ENCODE measurements around the gene MMAA. TPM values are rescaled to one million over a fixed set of nuclear protein-coding genes. Genes with fewer than 3 reads are reported as not detected.
"Not testable (repeated sequence)": the region's sequence is repeated elsewhere in the genome, so short reads cannot be mapped to it uniquely, and the experiment has no call there.

MMAA gene
- total and polyA plus RNA-seq, 2 experiments from 2014 or later: 4.9 to 5.9 TPM

GRCh38 chr4:145587088-145587754, 32.0 kb upstream of the MMAA start:
- Histone ChIP-seq H3K36me3 (ENCODE audit: insufficient read depth) (no peaks in the 10 kb centered on the region), H3K4me3 (no peak overlapping the region), H3K27ac (ENCODE audit: low read depth) (no peak overlapping the region), H3K79me2 (replicated peaks; ENCODE audit: insufficient read depth) (no peaks in the 10 kb centered on the region), H3K4me2 (no peak overlapping the region), H4K20me1 (replicated peaks; ENCODE audit: insufficient read depth) (no peaks in the 10 kb centered on the region), H2AFZ (peak overlapping the region; percentile 78; the same call in 1 of the 2 replicates), H3K4me1 (ENCODE audit: insufficient read depth) (no peaks in the 10 kb centered on the region), H3K9me2 (ENCODE audit: insufficient read depth) (peaks cover 8% of the 10 kb centered on the region; the same call in 1 of the 2 replicates), H3F3A (replicated peaks; ENCODE audit: low read depth) (no peaks in the 10 kb centered on the region), H3K27me3 (ENCODE audit: insufficient read depth) (no peaks in the 10 kb centered on the region)
- H3K36me3 Mint-ChIP-seq (ENCODE audit: low read depth): peaks cover 4% of the 10 kb centered on the region; the same call in 1 of the 3 replicates
- TF ChIP-seq NANOG (IDR thresholded peaks at IDR 0.05; ENCODE audit: borderline replicate concordance) (no peak), REST (IDR thresholded peaks at IDR 0.05; ENCODE audit: unreplicated experiment) (no peak), EZH2 (IDR thresholded peaks at IDR 0.05; ENCODE audit: low read depth, unreplicated experiment) (no peak), ETS1 (IDR thresholded peaks at IDR 0.05) (no peak), ZNF114 (CRISPR knock-in tag; IDR thresholded peaks at IDR 0.05) (no peak), POLR2AphosphoS5 (IDR thresholded peaks at IDR 0.05; ENCODE audit: low read depth) (no peak), CREB1 (CRISPR knock-in tag; IDR thresholded peaks at IDR 0.05; ENCODE audit: low read depth) (no peak), ZNF331 (CRISPR knock-in tag; IDR thresholded peaks at IDR 0.05; ENCODE audit: low read depth) (no peak), ZNF462 (CRISPR knock-in tag; IDR thresholded peaks at IDR 0.05) (no peak)
- H3K9me3 Mint-ChIP-seq: peaks cover 8% of the 10 kb centered on the region; the same call in 2 of the 3 replicates
- no peak overlapping the region for H3K27ac Mint-ChIP-seq
- no peak for ATAC-seq
- H3K4me1 Mint-ChIP-seq: peaks cover 8% of the 10 kb centered on the region; the same call in 2 of the 3 replicates
- H3K27me3 Mint-ChIP-seq (ENCODE audit: insufficient read depth, low read depth, poor library complexity): peaks cover 3% of the 10 kb centered on the region
- DNase-seq (ENCODE audit: low spot score): no peak
- no peak overlapping the region for H3K4me3 Mint-ChIP-seq

GRCh38 chr4:145589381-145589780, 29.8 kb upstream of the MMAA start:
- not testable (repeated sequence) for H3K4me3 ChIP-seq; H3K36me3 Mint-ChIP-seq (ENCODE audit: low read depth); H4K20me1 ChIP-seq (replicated peaks; ENCODE audit: insufficient read depth); H3K4me3 Mint-ChIP-seq; H3K4me1 Mint-ChIP-seq; H2AFZ ChIP-seq; H3K27me3 ChIP-seq (ENCODE audit: insufficient read depth); H3K9me2 ChIP-seq (ENCODE audit: insufficient read depth); H3K27ac Mint-ChIP-seq; DNase-seq (ENCODE audit: low spot score); ATAC-seq; H3K27ac ChIP-seq (ENCODE audit: low read depth); H3K79me2 ChIP-seq (replicated peaks; ENCODE audit: insufficient read depth); H3K4me2 ChIP-seq; H3K9me3 Mint-ChIP-seq; H3K4me1 ChIP-seq (ENCODE audit: insufficient read depth); H3K36me3 ChIP-seq (ENCODE audit: insufficient read depth); H3K27me3 Mint-ChIP-seq (ENCODE audit: insufficient read depth, low read depth, poor library complexity); H3F3A ChIP-seq (replicated peaks; ENCODE audit: low read depth)

All from GM23338 (cell line).